Mesothelial cell of epicardium (in vitro differentiated cells): Measurements from ENCODE around the gene NSDHL. TPM values are rescaled to one million over a fixed set of nuclear protein-coding genes. Genes with fewer than 3 reads are reported as not detected.
A peak's percentile ranks its signal among the peaks of the same experiment; 100 is the strongest.

ENCODE experiments used
- DNase-seq, 2 experiments: peaks; one replicate each; pipeline ENCODE4 v3.0.0; 2021; ENCODE audit warnings: low spot score in 2 of 2; ENCODE audit not compliant: unreplicated experiment in 2 of 2
- H3K27ac Mint-ChIP-seq: 2 replicates; pipeline ENCODE4 v1.8.0; 2021; ENCODE audit warnings: mixed read lengths
- H3K27me3 Mint-ChIP-seq: 2 replicates; pipeline ENCODE4 v1.8.0; 2021; ENCODE audit warnings: low read depth, mixed read lengths
- H3K36me3 Mint-ChIP-seq: 2 replicates; pipeline ENCODE4 v1.8.0; 2021; ENCODE audit warnings: mixed read lengths
- H3K4me1 Mint-ChIP-seq: 2 replicates; pipeline ENCODE4 v1.8.0; 2021; ENCODE audit warnings: mixed read lengths
- H3K4me3 Mint-ChIP-seq: 2 replicates; pipeline ENCODE4 v1.8.0; 2021; ENCODE audit warnings: mild to moderate bottlenecking, moderate library complexity, mixed read lengths
- H3K9me3 Mint-ChIP-seq: 2 replicates; pipeline ENCODE4 v1.8.0; 2021; ENCODE audit warnings: mixed read lengths
- total RNA-seq: library from RNA; stranded (reverse); gene quantifications from 3 replicates; pipeline ENCODE4 v1.2.1, GENCODE V29; 2021
- TF ChIP-seq, protein P1 (sequence below): fragments of 200-600 bp; sonication (generic); IDR thresholded peaks from one replicate; pipeline ENCODE4 v1.5.0; 2021; ENCODE audit warnings: antibody characterized with exemption; ENCODE audit not compliant: unreplicated experiment

NSDHL gene
- total RNA-seq, 1 donor from 2014 or later: 21.0 TPM

DNA sequence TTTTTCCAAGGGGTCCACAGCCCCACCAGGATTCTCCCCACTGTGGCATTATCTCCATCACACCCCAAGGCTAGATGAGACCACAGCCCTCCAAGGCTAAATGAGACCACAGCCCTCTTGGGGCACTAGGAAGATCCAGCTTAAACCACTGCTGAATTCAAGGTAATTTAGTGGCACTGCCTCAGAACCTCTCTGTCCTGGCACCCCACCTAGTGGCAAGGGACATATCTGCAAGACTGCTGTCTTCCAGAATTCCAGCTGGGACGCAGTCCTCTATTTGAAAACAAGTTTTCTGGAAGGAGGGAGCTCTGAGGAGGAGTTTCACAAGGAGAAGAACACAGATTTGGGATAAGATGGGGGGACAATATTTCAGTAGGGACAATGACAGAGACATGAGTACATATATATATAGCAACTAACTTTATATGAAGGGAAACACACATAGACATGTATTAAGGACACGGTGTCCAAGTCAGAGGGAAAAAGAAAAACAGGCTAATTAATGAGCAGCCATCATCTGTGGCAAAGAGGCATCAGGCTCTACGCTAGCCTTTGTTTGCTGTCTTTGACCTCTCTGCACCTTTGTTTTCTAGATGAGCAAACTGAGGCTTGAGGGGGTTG lies 9.6 kb upstream of the NSDHL start:
- TF ChIP-seq, protein P1, sequence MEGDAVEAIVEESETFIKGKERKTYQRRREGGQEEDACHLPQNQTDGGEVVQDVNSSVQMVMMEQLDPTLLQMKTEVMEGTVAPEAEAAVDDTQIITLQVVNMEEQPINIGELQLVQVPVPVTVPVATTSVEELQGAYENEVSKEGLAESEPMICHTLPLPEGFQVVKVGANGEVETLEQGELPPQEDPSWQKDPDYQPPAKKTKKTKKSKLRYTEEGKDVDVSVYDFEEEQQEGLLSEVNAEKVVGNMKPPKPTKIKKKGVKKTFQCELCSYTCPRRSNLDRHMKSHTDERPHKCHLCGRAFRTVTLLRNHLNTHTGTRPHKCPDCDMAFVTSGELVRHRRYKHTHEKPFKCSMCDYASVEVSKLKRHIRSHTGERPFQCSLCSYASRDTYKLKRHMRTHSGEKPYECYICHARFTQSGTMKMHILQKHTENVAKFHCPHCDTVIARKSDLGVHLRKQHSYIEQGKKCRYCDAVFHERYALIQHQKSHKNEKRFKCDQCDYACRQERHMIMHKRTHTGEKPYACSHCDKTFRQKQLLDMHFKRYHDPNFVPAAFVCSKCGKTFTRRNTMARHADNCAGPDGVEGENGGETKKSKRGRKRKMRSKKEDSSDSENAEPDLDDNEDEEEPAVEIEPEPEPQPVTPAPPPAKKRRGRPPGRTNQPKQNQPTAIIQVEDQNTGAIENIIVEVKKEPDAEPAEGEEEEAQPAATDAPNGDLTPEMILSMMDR: peak; percentile 53
- DNase-seq: no peak
- Mint-ChIP-seq H3K36me3 (no peaks in the 10 kb centered on the region), H3K27me3 (peaks cover 10% of the 10 kb centered on the region), H3K27ac (no peak overlapping the region), H3K4me1 (peaks cover 5% of the 10 kb centered on the region), H3K4me3 (no peak overlapping the region), H3K9me3 (peaks cover 12% of the 10 kb centered on the region)

DNA sequence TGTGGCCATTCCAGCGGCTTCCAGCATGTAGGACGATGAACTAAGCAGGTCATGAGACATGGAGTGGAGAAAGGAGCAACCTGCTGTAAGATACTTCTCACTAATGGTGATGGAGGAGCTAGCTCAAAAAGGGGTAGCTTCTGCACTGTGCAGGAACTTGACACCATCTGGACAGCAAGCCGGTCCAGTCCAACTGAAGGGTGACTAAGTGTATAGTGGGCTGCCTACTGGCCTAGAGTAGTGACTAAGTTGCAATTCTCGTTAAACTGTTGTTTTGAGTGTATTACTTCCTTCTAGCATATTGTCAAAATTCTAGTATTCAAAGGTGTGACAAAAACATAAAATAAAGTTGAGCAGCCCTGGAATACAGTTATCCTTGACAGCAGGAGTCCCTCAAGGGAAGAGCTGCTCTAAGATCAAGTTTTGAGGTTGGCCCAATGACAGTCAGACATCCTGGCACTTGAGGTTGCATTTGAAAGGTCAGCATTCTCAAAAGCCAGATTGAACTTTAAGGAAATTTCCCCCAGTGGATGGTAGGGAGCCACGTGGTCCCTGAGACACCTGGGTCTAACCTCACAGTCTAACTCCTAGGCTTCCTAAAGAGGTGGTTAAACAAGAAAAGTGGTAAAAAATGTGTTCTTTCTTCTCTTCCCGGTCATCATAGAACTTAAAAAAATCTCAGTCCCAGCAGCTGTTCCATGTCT lies 8.3 kb upstream of the NSDHL start:
- Mint-ChIP-seq H3K36me3 (no peaks in the 10 kb centered on the region), H3K27ac (no peak overlapping the region), H3K4me1 (peaks cover 5% of the 10 kb centered on the region), H3K9me3 (peaks cover 12% of the 10 kb centered on the region), H3K27me3 (peaks cover 10% of the 10 kb centered on the region), H3K4me3 (no peak overlapping the region)
- TF ChIP-seq, protein P1: no peak
- DNase-seq: no peak

DNA sequence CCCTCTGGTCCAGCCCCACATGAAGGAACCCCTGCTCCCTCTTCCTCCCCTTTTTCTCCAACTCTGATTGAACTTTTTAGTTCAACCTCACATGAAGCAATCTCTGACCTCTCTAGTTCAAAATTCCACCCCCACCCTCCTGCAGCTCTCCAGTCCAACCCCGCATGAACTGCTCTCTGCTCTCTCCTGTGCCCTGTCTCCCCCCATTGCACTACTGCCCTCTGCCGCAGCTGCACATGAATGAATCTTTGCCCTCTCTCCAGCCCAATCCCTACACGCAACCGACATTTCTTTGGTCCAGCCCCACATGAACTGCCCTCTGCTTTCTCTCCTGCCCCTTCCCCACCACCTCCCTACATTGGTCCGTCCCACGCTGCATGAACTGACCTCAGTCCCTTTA lies 7.2 kb upstream of the NSDHL start:
- H3K27ac Mint-ChIP-seq: no peak overlapping the region
- peaks cover under 1% of the 10 kb centered on the region for H3K4me1 Mint-ChIP-seq
- H3K36me3 Mint-ChIP-seq: peaks cover 1% of the 10 kb centered on the region
- H3K27me3 Mint-ChIP-seq: peaks cover 10% of the 10 kb centered on the region
- no peak for DNase-seq
- peaks cover 7% of the 10 kb centered on the region for H3K9me3 Mint-ChIP-seq
- H3K4me3 Mint-ChIP-seq: no peak overlapping the region
- TF ChIP-seq, protein P1: no peak

DNA sequence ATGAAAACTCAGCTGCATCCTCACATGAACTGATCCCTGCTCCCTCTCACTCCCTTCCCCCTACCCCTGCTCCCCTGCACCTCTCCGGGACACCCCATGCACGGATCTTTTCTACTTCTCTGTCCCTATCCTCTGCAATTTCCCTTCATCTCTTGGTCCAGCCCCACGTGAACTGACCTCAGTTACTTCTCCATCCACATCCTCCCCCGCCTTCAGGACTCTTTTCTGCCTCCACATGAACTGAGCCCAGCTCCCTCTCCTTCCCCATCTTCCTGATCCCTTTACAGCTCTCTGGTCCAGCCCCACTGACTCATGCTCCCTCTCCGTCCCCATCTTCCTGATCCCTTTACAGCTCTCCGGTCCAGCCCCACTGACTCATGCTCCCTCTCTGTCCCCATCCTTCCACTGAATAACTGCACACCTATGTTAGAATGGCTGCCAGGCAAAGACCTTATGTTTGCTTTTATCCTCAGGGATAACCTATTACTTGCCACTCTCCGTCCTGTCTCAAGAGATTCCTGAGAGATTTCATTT lies 6.0 kb upstream of the NSDHL start:
- Mint-ChIP-seq H3K4me3 (no peak overlapping the region), H3K27me3 (peaks cover 10% of the 10 kb centered on the region), H3K27ac (no peak overlapping the region), H3K9me3 (peaks cover 5% of the 10 kb centered on the region), H3K36me3 (peaks cover 1% of the 10 kb centered on the region), H3K4me1 (no peaks in the 10 kb centered on the region)
- TF ChIP-seq, protein P1: no peak
- no peak for DNase-seq

DNA sequence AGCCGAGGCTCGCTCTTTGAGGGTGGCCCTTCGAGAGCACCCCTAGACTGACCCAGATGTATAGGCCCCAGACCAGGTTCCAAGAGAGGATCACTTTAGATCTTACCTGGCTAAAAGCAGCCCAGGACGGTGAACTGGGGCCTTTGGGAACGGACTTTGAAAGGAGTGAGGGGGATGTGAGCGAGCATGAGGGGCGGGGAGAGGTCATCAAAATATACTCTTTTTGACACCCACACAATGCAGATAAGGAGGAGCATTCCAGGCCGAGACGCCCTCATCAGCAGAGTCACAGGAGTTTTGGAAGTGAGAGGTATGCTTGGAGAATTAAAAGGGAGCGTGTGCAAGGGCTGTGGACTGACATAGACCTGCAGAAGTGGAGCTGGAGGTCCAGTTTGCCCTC lies 528 bp downstream of the NSDHL start:
- peak overlapping the region; percentile 97 for H3K27ac Mint-ChIP-seq
- H3K4me3 Mint-ChIP-seq: peak overlapping the region; percentile 93
- no peak for DNase-seq
- H3K36me3 Mint-ChIP-seq: peaks cover 15% of the 10 kb centered on the region
- H3K4me1 Mint-ChIP-seq: peaks cover 16% of the 10 kb centered on the region
- H3K9me3 Mint-ChIP-seq: peaks cover 6% of the 10 kb centered on the region
- TF ChIP-seq, protein P1: no peak
- no peaks in the 10 kb centered on the region for H3K27me3 Mint-ChIP-seq
